IMR-90 (cell line): Measurements from ENCODE around the gene CACNB3. TPM values are rescaled to one million over a fixed set of nuclear protein-coding genes. Genes with fewer than 3 reads are reported as not detected.

Source experiments
- ATAC-seq: fragments of 200-7000 bp; cut with Tn5 transposase; 2 replicates; pipeline ENCODE4 v1.9.1; 2020; ENCODE audit warnings: low read depth, mild to moderate bottlenecking, moderate library complexity
- BruUV-seq: library from RNA; stranded (reverse); fragments of 400-500 nt; replicated peaks from 2 replicates; lab custom pipeline; 2021; lab: Mats Ljungman, UMichigan
- CTCF ChIA-PET: fragments of 300-600 bp; formaldehyde crosslinking; extraction: SDS; loops from one replicate; lab custom pipeline; 2021; ENCODE audit warnings: antibody characterized with exemption; lab: Yijun Ruan, JAX
- POLR2A ChIA-PET: fragments of 300-600 bp; sonication (Branson Sonifier 250); formaldehyde crosslinking; loops from one replicate; lab custom pipeline; 2022; ENCODE audit warnings: antibody characterized with exemption; ENCODE audit not compliant: unreplicated experiment; lab: Charles Lee
- DNase-seq: peaks from one replicate; pipeline ENCODE4 v3.0.0; 2013
- H2AFZ ChIP-seq: replicated peaks from 2 replicates; pipeline ENCODE3; 2013; ENCODE audit warnings: low read length, mild to moderate bottlenecking; ENCODE audit not compliant: poor library complexity
- H2AK5ac ChIP-seq: 2 replicates; pipeline ENCODE4 v1.6.1; 2013; ENCODE audit warnings: low read depth, low read length, inconsistent platforms
- H2AK9ac ChIP-seq: replicated peaks from 2 replicates; pipeline ENCODE3; 2013; ENCODE audit warnings: mild to moderate bottlenecking, low read depth, low read length, moderate library complexity; ENCODE audit not compliant: poor library complexity
- H2BK120ac ChIP-seq: 2 replicates; pipeline ENCODE4 v1.6.1; 2013; ENCODE audit warnings: low read depth, low read length, inconsistent platforms
- H2BK15ac ChIP-seq: 3 replicates; pipeline ENCODE4 v1.6.1; 2013; ENCODE audit warnings: low read depth, low read length, inconsistent platforms
- H2BK20ac ChIP-seq: 2 replicates; pipeline ENCODE4 v1.6.1; 2013; ENCODE audit warnings: low read depth, mild to moderate bottlenecking, inconsistent platforms, low read length, moderate library complexity
- H2BK5ac ChIP-seq: 2 replicates; pipeline ENCODE4 v1.6.1; 2013; ENCODE audit warnings: mild to moderate bottlenecking, low read depth, low read length, inconsistent platforms; ENCODE audit not compliant: poor library complexity, severe bottlenecking
- H3K14ac ChIP-seq: replicated peaks from 2 replicates; pipeline ENCODE4 v1.6.1; 2013; ENCODE audit warnings: low read depth, low read length, inconsistent platforms
- H3K18ac ChIP-seq: 2 replicates; pipeline ENCODE4 v1.6.1; 2013; ENCODE audit warnings: low read depth, low read length, control low read depth
- H3K23ac ChIP-seq: 2 replicates; pipeline ENCODE4 v1.6.1; 2013; ENCODE audit warnings: low read depth, low read length, inconsistent platforms
- H3K27ac ChIP-seq: 2 replicates; pipeline ENCODE4 v1.5.1; 2013; ENCODE audit warnings: mild to moderate bottlenecking, control low read depth, low read length; ENCODE audit not compliant: insufficient read depth
- H3K27me3 ChIP-seq: 2 replicates; pipeline ENCODE4 v1.6.1; 2013; ENCODE audit warnings: low read length; ENCODE audit not compliant: control insufficient read depth, insufficient read depth
- H3K36me3 ChIP-seq: 2 replicates; pipeline ENCODE4 v1.6.1; 2013; ENCODE audit warnings: low read length, mixed read lengths; ENCODE audit not compliant: control insufficient read depth, insufficient read depth
- H3K4ac ChIP-seq: 2 replicates; pipeline ENCODE4 v1.6.1; 2013; ENCODE audit warnings: low read depth, low read length, inconsistent platforms
- H3K4me1 ChIP-seq: 2 replicates; pipeline ENCODE4 v1.6.1; 2013; ENCODE audit warnings: low read length, mixed read lengths; ENCODE audit not compliant: control insufficient read depth, insufficient read depth
- H3K4me2 ChIP-seq: 2 replicates; pipeline ENCODE4 v1.6.1; 2013; ENCODE audit warnings: low read depth, mild to moderate bottlenecking, control low read depth, low read length, moderate library complexity
- H3K4me3 ChIP-seq: 2 replicates; pipeline ENCODE4 v1.5.1; 2013; ENCODE audit warnings: low read depth, mild to moderate bottlenecking, control low read depth, low read length, moderate library complexity; ENCODE audit not compliant: insufficient read depth
- H3K56ac ChIP-seq: 2 replicates; pipeline ENCODE4 v1.6.1; 2013; ENCODE audit warnings: low read length, inconsistent platforms; ENCODE audit not compliant: insufficient read depth; ENCODE audit errors: extremely low read depth
- H3K79me1 ChIP-seq, 2 experiments: 2 replicates each; pipeline ENCODE4 v1.6.1; 2013; ENCODE audit warnings: low read length in 2 of 2, inconsistent platforms in 1 of 2, low read depth in 1 of 2
- H3K9ac ChIP-seq: 2 replicates; pipeline ENCODE4 v1.6.1; 2013; ENCODE audit warnings: low read depth, low read length, control low read depth
- H3K9me1 ChIP-seq: 2 replicates; pipeline ENCODE4 v1.6.1; 2013; ENCODE audit warnings: low read length, inconsistent platforms; ENCODE audit not compliant: insufficient read depth
- H3K9me3 ChIP-seq: 2 replicates; pipeline ENCODE4 v1.6.1; 2013; ENCODE audit warnings: low read length; ENCODE audit not compliant: control insufficient read depth, insufficient read depth
- H4K20me1 ChIP-seq: 2 replicates; pipeline ENCODE4 v1.6.1; 2013; ENCODE audit warnings: low read length, inconsistent platforms; ENCODE audit not compliant: insufficient read depth
- H4K5ac ChIP-seq: 2 replicates; pipeline ENCODE4 v1.6.1; 2013; ENCODE audit warnings: mild to moderate bottlenecking, low read depth, low read length, control low read depth
- H4K8ac ChIP-seq, 2 experiments: 2 replicates each; pipeline ENCODE4 v1.6.1; 2013; ENCODE audit warnings: low read depth in 2 of 2, low read length in 2 of 2, control low read depth in 1 of 2, inconsistent platforms in 1 of 2
- H4K91ac ChIP-seq: 2 replicates; pipeline ENCODE4 v1.6.1; 2013; ENCODE audit warnings: low read depth, low read length, inconsistent platforms; ENCODE audit not compliant: insufficient read depth
- MXI1 ChIP-seq: IDR thresholded peaks from 2 replicates; pipeline ENCODE4 v1.6.1; 2012; ENCODE audit warnings: low read depth, mild to moderate bottlenecking, low read length, moderate library complexity, borderline replicate concordance
- POLR2A ChIP-seq: IDR thresholded peaks from 2 replicates; pipeline ENCODE4 v1.6.1; 2012; ENCODE audit warnings: mild to moderate bottlenecking, low read depth, low read length
- RCOR1 ChIP-seq: IDR thresholded peaks from 2 replicates; pipeline ENCODE4 v1.6.1; 2012; ENCODE audit warnings: mild to moderate bottlenecking, low read length, improper control_type of control experiment; ENCODE audit not compliant: insufficient replicate concordance
- USF2 ChIP-seq: fragments of 150-350 bp; IDR thresholded peaks from 2 replicates; pipeline ENCODE4 v1.6.1; 2017; ENCODE audit warnings: mild to moderate bottlenecking, antibody characterized with exemption, low read length, low read depth
- WGBS, 2 experiments: methylation state at CpG; one replicate each; pipeline versions ENCODE4 v1.1.5 to v1.1.7; 2013; ENCODE audit warnings: missing lambda C conversion rate in 2 of 2; ENCODE audit not compliant: insufficient read length in 1 of 2; ENCODE audit errors: extremely low coverage in 2 of 2; 5-methylcytosine and 5-hydroxymethylcytosine counted together
- dilution Hi-C: fragments of 300-500 bp; cut with HindIII; formaldehyde crosslinking; loops from one replicate; pipeline ENCODE4 v1.14.3; 2018; ENCODE audit warnings: low sequenced_read_pairs; ENCODE audit not compliant: unreplicated experiment
- in situ Hi-C: fragments of 300-500 bp; cut with MboI; formaldehyde crosslinking; loops from 3 replicates; pipeline ENCODE4 v1.14.3; 2019; ENCODE audit warnings: low sequenced_read_pairs, inconsistent platforms, mixed read lengths
- intact Hi-C: fragments of 100-400 bp; cut with micrococcal nuclease; formaldehyde crosslinking; loops from 2 replicates; pipeline ENCODE4 v1.10.0; 2022
- polyA plus RNA-seq, 3 experiments: library from polyadenylated mRNA; depleted of rRNA; stranded (reverse); fragments of >200 nt; gene quantifications; 2 replicates each; pipeline ENCODE4 v1.2.3, GENCODE V29; 2012; ENCODE audit warnings: low replicate concordance in 1 of 3
- total RNA-seq: library from RNA; depleted of rRNA; stranded (reverse); fragments of >200 nt; gene quantifications from 2 replicates; pipeline ENCODE4 v1.2.3, GENCODE V29; 2012

Gene CACNB3
- total and polyA plus RNA-seq, 2 of the 4 experiments (the other 2 are of a cell fraction): 18.1 to 45.1 TPM

- CTCF ChIA-PET: interaction anchor here (0.6 kb wide), 1 partner anchor 1604 kb away, joined by 4 read pairs; no protein-coding TSS in a partner anchor
- no peak for DNase-seq
- Histone ChIP-seq H3K4me2 (no peak overlapping the region), H3K36me3 (peaks cover 45% of the 10 kb centered on the region), H4K20me1 (peaks cover 19% of the 10 kb centered on the region), H2BK20ac (no peak overlapping the region), H3K4me3 (no peak overlapping the region), H2BK15ac (no peak overlapping the region), H4K5ac (no peak overlapping the region), H2AFZ (no peak overlapping the region), H3K79me1 (peaks cover 31 to 53% of the 10 kb centered on the region in 2 experiments), H3K14ac (no peak overlapping the region), H3K9me1 (peaks cover 9% of the 10 kb centered on the region), H2BK5ac (no peak overlapping the region), H4K91ac (no peak overlapping the region), H3K27me3 (no peaks in the 10 kb centered on the region), H3K56ac (no peak overlapping the region), H4K8ac (no peak overlapping the region), H2BK120ac (no peak overlapping the region), H3K23ac (no peak overlapping the region), H3K9ac (no peak overlapping the region), H3K4me1 (peaks cover 10% of the 10 kb centered on the region), H3K9me3 (no peaks in the 10 kb centered on the region), H3K18ac (no peak overlapping the region), H3K4ac (no peak overlapping the region), H2AK5ac (no peak overlapping the region), H2AK9ac (no peak overlapping the region), H3K27ac (no peak overlapping the region)
- POLR2A ChIA-PET: no interaction called here
- no TSS peak for BruUV-seq
- intact Hi-C loops (no loop called here), dilution Hi-C loops (no loop called here), in situ Hi-C loops (no loop called here)
- TF ChIP-seq POLR2A: no peak
- TF ChIP-seq RCOR1: no peak
- no peak for TF ChIP-seq USF2
- TF ChIP-seq MXI1: no peak
- ATAC-seq: no peak
- WGBS, 2 experiments: no CpG with 5 or more reads among the region's 2 CpGs
Observed at GRCh38 chr12:48822711-48823110, 4.4 kb downstream of the CACNB3 start.
